Kasumi-1 (cell line): ENCODE data around the gene TLX2.
A peak's percentile ranks its signal among the peaks of the same experiment; 100 is the strongest.
"Not testable (repeated sequence)": the region's sequence is repeated elsewhere in the genome, so short reads cannot be mapped to it uniquely, and the experiment has no call there.

ENCODE experiments used
- DNase-seq, 2 experiments: peaks; one replicate each; lab custom pipeline; 2025; lab: John Stamatoyannopoulos, UW

Gene TLX2

GRCh38 chr2:74554820-74555531 is 40.7 kb downstream of the TLX2 start:
- DNase-seq = peak in 1 of 2 experiments; percentile 32

- DNase-seq = peak; percentile 39 to 54
Observed at GRCh38 chr2:74555610-74556103, 41.4 kb downstream of the TLX2 start.

- peak; percentile 17 to 25 for DNase-seq
Observed at GRCh38 chr2:74556159-74556558, 41.9 kb downstream of the TLX2 start.

DNA sequence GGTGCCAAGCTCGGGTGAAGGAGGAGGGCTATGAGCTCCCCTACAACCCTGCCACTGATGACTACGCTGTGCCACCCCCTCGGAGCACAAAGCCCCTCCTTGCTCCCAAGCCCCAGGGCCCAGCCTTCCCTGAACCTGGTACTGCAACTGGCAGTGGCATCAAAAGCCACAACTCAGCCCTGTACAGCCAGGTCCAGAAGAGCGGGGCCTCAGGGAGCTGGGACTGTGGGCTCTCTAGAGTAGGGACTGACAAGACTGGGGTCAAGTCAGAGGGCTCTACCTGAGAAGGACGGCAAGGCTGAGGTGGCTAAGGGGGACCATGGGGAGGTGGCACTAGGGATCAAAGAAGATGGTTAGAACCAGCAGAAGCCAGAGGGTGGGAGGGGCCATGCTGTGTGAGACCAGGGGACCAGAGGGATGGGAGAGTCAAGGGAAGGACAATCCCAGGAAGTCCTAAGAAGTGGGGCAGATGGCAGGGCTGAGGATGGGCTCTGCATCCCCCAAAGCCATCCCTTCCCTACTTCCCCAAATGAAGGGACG is 42.7 kb downstream of the TLX2 start:
- no peak for DNase-seq

GRCh38 chr2:74558284-74559230 is 44.3 kb downstream of the TLX2 start:
- DNase-seq = peak in 1 of 2 experiments; percentile 24

DNA sequence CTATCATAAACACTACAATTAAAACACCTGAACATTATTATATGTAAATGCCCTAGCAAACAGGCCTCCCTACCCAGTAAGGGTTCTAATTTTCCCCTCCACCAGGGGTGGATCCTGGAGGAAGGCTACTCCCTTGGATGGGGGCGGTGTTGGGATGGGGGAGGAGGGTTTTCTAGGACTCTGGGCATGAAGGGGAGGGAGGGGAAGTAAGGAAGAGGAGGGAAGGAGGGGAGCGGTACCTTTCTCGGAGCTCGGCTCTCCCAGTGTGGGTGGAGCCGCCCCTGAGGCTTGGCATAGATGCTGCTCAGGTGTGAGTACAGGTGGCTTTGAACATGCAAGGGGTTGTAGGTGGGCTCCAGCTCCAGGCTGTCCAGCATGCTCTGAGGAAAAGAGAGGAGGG is 45.7 kb downstream of the TLX2 start:
- DNase-seq = no peak

GRCh38 chr2:74560591-74560990 is 46.3 kb downstream of the TLX2 start:
- DNase-seq = no peak

- DNase-seq = not testable (repeated sequence)
Observed at GRCh38 chr2:74561022-74561421, 46.8 kb downstream of the TLX2 start.

- no peak for DNase-seq
Observed at GRCh38 chr2:74562126-74562775, 48.0 kb downstream of the TLX2 start.

- DNase-seq = no peak
Observed at GRCh38 chr2:74564222-74564621, 50.0 kb downstream of the TLX2 start.

- DNase-seq = no peak
Observed at GRCh38 chr2:74566076-74566753, 52.0 kb downstream of the TLX2 start.

GRCh38 chr2:74566754-74567085 is 52.5 kb downstream of the TLX2 start:
- DNase-seq = no peak
